ENCODE data around the gene AHCYL2.
"Not testable (repeated sequence)": the region's sequence is repeated elsewhere in the genome, so short reads cannot be mapped to it uniquely, and the experiment has no call there.

Gene AHCYL2

DNA sequence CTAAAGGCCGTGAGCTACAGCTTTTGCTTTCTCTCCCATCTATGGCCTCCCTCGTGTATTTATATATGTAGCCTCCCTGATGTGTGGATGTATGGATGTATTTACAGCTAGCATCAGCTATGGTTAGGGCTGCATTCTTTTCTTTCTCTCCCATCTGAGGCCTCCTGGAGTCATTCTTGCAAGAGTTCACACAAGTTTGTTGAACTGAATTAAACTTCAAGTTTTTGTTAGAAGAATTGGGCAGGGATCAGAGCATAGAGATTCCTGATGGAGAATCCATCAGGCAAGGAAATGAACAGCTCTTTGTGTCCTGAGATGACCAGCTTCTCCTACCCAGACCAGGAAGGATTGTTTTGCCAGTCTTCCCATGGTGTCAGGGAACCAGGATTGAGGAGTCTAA lies 60.3 kb downstream of the AHCYL2 start:
- no peak for DNase-seq (ENCODE audit: low read depth)

- DNase-seq (ENCODE audit: low read depth): no peak
Observed at GRCh38 chr7:129292861-129293260, 68.0 kb downstream of the AHCYL2 start.

- DNase-seq (ENCODE audit: low read depth): peak; percentile 28
Observed at GRCh38 chr7:129295015-129295423, 70.2 kb downstream of the AHCYL2 start.

DNA sequence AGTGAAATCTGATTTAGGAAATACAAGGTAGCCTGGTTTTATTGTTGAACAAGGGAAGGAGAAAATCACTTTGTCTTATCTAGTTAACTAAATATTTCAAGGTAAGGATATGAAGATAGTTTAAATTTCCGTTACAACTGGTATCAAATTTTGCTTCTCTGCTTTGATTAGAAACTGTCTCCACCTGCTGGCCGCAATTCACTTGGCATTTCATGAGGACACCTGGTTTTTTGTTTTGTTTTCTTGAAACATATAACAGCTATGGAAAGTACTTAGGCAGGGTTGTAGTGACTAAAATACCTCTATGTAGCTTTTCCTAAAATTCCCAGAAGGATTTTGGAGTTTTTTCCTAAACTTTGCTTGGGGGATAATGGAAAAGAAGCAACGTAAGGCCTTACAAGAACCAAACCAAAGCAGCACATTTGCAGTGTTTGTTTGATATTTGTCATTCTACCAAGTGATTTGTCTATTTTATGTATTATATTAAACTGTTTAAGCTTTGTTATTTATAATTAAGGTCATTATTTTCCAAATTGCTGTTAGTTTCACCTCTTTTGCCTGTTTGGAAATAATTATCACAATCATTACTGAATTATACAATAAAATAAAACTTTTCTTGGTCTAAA lies 73.6 kb downstream of the AHCYL2 start:
- DNase-seq (ENCODE audit: low read depth): peak; percentile 43

DNA sequence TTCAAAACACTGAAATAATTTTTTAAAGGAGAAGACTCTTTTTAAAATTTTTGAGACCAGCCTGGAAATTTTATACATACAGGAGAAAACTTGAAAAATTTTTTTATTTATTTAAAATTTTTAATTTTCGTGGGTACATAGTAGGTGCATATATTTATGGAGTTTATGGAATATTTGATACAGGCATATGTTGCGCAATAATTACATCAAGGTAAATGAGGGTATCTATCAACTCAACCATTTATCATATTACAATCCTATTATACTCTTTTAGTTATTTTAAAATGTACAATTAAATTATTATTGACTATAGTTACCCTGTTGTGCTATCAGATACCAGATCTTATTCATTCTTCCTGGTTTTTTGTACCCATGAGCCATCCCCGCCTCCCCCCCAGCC lies 75.1 kb downstream of the AHCYL2 start:
- DNase-seq (ENCODE audit: low read depth): no peak

- not testable (repeated sequence) for DNase-seq (ENCODE audit: low read depth)
Observed at GRCh38 chr7:129300299-129300698, 75.5 kb downstream of the AHCYL2 start.

GRCh38 chr7:129307592-129307991 lies 82.8 kb downstream of the AHCYL2 start:
- no peak for DNase-seq (ENCODE audit: low read depth)

DNA sequence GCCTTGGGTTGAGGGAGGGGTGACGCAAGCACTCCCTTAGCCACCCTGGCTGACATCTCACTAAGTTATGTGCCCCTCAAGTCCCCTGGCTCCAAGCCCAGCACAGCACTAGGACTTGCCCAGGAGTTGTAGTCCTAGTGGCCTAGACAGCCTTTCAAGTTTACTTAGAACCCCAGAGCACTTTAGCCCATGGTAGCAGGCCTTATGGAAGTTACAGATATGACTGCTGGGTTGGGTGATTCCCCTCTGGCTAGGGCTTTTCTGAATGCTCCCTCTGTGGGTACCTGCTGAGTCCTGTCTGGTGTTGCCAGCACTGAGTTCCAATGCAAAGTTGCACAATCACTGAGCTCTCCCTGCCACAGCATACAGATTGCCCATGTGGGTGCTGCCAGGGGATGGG lies 83.2 kb downstream of the AHCYL2 start:
- peak; percentile 45 for DNase-seq (ENCODE audit: low read depth)

DNA sequence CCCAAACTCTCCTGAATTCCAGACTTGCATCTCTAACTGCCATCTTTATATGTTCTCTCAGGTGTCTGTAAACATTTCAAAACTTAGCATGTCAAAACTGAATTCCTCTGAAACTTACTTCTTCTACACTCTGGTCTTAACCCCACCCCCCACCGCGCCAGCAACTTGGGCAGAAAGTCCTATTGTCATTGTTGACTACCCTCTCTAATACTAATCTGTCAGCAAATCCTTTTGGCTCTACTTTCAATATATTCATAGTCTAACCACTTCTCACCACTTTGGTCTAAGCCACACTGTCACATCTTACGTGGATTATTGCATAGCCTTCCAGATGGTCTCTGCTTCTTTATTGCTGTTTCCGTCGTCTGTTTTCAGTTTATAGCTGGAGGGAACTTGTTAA lies 86.6 kb downstream of the AHCYL2 start:
- no peak for DNase-seq (ENCODE audit: low read depth)

DNA sequence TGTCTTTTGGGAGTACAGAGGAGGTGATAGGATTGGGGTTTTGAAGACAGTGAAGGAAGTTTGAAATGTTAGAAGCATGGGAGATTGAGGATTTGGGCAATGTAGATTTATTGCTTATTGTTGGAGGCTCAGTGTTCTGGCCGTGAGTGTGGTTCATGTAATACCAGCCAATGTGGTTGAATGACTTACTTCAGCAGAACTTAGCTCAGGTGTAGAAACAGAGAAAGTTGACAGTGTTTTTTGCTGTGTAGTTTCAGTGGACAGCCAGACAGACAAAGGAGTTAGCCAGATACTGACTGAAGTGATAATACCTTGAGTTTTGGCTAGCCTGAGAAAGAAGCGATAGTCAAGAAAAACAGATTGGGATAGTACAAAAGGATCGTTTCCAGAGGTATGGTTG lies 88.5 kb downstream of the AHCYL2 start:
- DNase-seq (ENCODE audit: low read depth): no peak

DNA sequence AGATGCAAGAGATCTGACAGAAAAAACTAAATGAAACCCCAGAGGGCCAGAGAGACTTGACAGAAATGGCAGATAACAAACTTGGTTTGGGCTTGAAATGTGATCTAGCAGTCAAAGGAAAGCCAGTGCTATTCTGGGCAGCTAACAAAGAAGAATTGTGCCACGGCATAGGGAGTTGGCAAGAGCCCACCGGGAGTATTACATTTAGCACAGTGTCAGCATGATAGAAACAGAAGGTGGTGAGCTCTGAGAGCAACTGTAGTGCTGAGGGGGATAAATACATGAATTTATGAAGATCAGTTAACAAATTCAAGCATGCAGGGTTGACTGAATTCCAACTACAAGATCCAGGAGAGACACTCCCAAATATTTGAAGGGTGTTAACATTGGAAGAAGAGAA lies 91.1 kb downstream of the AHCYL2 start:
- DNase-seq (ENCODE audit: low read depth): no peak

DNA sequence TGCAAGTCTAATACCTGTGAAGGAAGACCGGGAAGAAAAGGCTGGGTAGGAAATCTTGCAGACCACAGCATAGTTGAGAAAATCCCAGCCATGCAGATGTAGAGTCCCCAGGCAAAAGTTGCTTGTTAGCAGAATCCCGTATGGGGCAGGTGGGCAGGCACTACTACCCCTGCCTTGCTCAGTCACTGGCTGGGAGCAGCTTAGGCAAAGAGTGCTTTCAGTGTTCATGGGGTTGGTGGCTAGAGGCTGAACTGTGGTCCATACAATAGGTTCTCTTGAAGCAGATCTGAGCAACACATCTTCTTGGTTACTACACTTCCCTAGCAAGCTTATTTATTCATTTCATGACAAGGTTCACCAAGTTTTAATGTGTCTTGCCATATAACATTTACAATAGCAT lies 92.6 kb downstream of the AHCYL2 start:
- DNase-seq (ENCODE audit: low read depth): no peak

DNA sequence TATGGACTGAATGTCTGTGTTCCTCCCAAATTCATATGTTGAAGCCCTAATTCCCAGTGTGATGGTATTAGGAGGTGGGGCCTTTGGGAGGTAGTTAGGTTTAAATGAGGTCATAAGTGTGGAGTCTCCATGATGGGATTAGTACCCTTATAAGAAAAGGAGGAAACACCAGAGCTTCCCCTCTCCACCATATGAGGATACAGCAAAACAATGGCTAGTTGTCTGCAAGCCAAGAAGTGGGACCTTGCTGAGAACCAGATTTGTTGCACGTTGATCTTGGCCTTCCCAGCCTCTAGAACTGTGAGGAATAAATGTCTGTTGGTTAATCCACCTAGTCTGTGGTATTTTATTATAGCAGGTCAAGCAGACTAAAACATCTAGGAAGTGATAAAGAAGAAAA lies 102.2 kb downstream of the AHCYL2 start:
- no peak for DNase-seq (ENCODE audit: low read depth)

GRCh38 chr7:129332254-129333035 lies 107.6 kb downstream of the AHCYL2 start:
- peak; percentile 78 for DNase-seq (ENCODE audit: low read depth)

- no peak for DNase-seq (ENCODE audit: low read depth)
Observed at GRCh38 chr7:129334473-129334872, 109.6 kb downstream of the AHCYL2 start.

DNA sequence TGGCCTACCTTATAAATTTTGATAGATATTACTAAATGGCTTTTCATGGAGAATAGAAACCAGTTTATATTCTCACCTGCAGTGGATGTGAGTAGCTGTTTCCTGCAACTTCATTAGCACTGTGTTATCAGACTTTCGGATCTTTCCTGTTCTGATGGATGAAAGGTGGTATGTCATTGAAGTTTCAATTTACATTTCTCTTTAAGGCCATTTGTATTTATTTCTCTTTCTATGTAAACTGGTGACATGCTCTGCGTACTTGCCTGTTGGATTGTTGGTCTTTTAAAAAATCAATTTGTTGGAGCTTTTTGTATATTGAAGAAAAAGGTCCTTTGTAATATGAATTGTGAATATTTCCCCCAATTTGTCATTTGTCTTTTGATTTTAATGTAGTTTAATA lies 113.6 kb downstream of the AHCYL2 start:
- DNase-seq (ENCODE audit: low read depth): no peak

GRCh38 chr7:129341212-129341611 lies 116.4 kb downstream of the AHCYL2 start:
- no peak for DNase-seq (ENCODE audit: low read depth)

- no peak for DNase-seq (ENCODE audit: low read depth)
Observed at GRCh38 chr7:129341816-129342806, 117.3 kb downstream of the AHCYL2 start.

DNA sequence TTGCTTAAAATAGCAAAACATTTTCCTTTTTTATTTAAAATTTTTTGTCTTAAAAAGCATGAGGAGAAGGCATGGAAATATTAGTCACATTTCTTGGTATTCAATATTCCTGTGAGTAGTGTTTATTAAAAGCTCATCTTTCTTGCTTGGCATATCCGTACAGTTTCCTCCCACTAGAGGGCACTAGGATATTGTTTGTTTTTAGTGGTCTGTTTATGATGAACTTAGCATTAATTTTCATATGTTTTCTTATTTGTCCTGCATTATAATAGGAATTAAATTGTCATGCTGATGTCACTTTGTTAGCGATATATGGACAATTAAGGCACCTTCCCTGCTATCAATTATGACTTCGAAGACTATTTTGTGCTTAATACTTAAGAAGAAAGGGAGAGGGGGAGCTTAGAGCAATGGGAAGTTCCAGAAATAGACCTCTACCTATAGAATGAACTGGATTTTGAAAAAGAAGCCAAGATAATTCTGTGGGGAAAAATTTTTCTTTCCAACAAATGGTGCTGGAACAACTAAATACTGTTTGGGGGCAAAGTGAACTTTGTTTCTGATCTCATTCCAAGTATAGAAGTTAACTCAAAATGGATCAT lies 118.4 kb downstream of the AHCYL2 start:
- peak; percentile 56 for DNase-seq (ENCODE audit: low read depth)

DNA sequence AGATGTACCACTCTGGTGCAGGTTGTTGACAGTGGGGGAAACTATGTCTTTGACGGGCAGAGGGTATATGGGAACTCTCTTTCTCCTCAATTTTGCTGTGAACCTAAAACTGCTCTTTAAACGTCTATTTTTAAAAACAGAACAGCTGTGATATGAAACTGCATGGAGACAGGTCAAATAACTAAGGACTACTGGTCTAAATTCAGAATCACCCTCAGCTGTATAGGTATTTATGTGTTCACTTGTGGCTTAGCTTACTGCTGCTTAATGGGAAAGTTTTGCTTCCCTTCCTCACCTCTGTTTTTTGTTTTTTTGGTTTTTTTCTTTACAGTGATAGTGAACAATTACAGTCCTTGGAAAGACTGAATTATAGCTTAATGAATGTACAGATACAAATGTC lies 122.5 kb downstream of the AHCYL2 start:
- no peak for DNase-seq (ENCODE audit: low read depth)

DNA sequence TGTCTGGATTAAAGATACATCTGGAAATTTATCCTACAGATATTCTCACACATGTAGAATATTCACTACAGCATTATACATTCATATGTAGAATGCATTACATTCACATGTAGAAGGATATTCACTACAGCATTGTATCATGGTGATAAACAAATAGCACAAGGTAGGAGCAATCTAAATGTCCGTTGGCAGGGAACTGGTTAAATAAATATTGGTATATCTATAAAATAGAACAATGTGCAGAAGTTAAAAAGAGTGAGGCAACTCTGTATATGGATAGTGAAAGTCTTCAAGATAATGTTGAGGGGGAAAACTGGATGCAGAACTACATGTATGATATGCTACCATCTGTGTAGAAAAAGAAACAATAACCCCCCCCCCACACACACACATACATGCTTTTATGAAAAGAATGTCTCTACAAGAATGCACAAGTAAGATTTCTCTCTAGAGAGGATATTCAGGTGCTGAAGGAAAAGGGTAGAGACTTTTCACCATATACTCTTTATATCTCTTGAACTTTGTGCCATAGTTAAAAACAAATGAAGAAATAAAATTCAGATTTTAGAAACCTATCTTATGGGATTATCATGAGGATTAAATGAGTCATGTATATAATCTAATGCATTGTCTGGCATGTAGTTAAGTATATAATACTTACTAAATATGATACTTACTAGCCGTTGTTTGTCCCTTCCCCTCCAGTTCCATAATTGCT lies 123.4 kb downstream of the AHCYL2 start:
- DNase-seq (ENCODE audit: low read depth): no peak

DNA sequence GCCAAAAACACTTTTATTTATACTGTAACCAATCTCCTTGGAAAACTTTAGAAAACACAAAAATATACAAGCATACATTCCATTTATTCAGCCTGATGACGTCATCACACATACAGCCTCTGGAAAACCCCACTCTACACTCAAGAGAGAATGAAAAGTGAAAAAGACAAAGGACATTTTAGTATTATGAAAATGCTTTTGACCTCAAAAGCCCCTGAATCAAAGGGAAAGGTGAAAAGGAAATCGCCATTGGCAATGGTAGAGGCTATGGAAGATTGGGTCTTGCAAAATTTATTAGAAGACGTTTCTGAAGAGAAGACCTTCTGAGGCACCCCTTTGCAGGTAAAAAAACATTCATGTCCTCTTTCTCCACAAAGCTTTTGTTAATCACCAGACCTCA lies 126.5 kb downstream of the AHCYL2 start:
- peak; percentile 26 for DNase-seq (ENCODE audit: low read depth)
